Neural cell (in vitro differentiated cells): ENCODE measurements around the gene TMEM131. TPM values are rescaled to one million over a fixed set of nuclear protein-coding genes. Genes with fewer than 3 reads are reported as not detected.

ENCODE experiments used
- H2AFZ ChIP-seq: fragments of 200-600, 300-800 bp; sonication (generic), shearing (Covaris generic); 2 replicates; pipeline ENCODE4 v1.6.0; 2014; ENCODE audit warnings: low read depth, mild to moderate bottlenecking, antibody characterized with exemption, low read length, moderate library complexity
- H3F3A ChIP-seq: fragments of 200-600 bp; shearing (Covaris generic); 2 replicates; pipeline ENCODE4 v1.6.1; 2016; ENCODE audit warnings: mild to moderate bottlenecking, moderate library complexity, mixed read lengths, antibody characterized with exemption, low read length; ENCODE audit not compliant: insufficient read depth, poor library complexity, severe bottlenecking
- H3K27ac ChIP-seq: fragments of 200-600, 300-800 bp; sonication (generic), shearing (Covaris generic); 2 replicates; pipeline ENCODE4 v1.5.1; 2014; ENCODE audit warnings: mild to moderate bottlenecking, low read length, moderate library complexity
- H3K27me3 ChIP-seq: fragments of 300-800, 200-600 bp; sonication (generic), shearing (Covaris generic); 2 replicates; pipeline ENCODE4 v1.6.0; 2014; ENCODE audit warnings: mild to moderate bottlenecking, low read depth, low read length, moderate library complexity; ENCODE audit not compliant: insufficient read depth
- H3K36me3 ChIP-seq: fragments of 300-800, 200-600 bp; sonication (generic), shearing (Covaris generic); 2 replicates; pipeline ENCODE4 v1.5.1; 2014; ENCODE audit warnings: mild to moderate bottlenecking, antibody characterized with exemption, low read length, moderate library complexity; ENCODE audit not compliant: insufficient read depth
- H3K4me2 ChIP-seq: fragments of 300-800, 200-600 bp; sonication (generic), shearing (Covaris generic); 2 replicates; pipeline ENCODE4 v1.6.0; 2014; ENCODE audit warnings: mild to moderate bottlenecking, low read length
- H3K4me3 ChIP-seq: fragments of 300-800, 200-600 bp; sonication (generic), shearing (Covaris generic); 2 replicates; pipeline ENCODE4 v1.5.1; 2014; ENCODE audit warnings: mild to moderate bottlenecking, low read length, moderate library complexity
- H3K79me2 ChIP-seq: fragments of 200-600 bp; shearing (Covaris generic); replicated peaks from 2 replicates; pipeline ENCODE4 v1.6.0; 2014; ENCODE audit warnings: mild to moderate bottlenecking, low read length, moderate library complexity; ENCODE audit not compliant: insufficient read depth
- H3K9ac ChIP-seq: fragments of 300-800, 200-600 bp; sonication (generic), shearing (Covaris generic); 2 replicates; pipeline ENCODE4 v1.6.1; 2016; ENCODE audit warnings: mild to moderate bottlenecking, low read length, mixed read lengths
- H3K9me2 ChIP-seq: fragments of 200-600 bp; shearing (Covaris generic); 2 replicates; pipeline ENCODE4 v1.6.1; 2016; ENCODE audit warnings: mild to moderate bottlenecking, low read length, mixed read lengths; ENCODE audit not compliant: insufficient read depth
- H3K9me3 ChIP-seq: fragments of 200-600, 300-800 bp; sonication (generic), shearing (Covaris generic); 2 replicates; pipeline ENCODE4 v1.6.1; 2016; ENCODE audit warnings: mild to moderate bottlenecking, mixed run types, low read length, moderate library complexity, mixed read lengths
- H4K20me1 ChIP-seq: fragments of 200-600 bp; shearing (Covaris generic); 2 replicates; pipeline ENCODE4 v1.6.1; 2016; ENCODE audit warnings: mild to moderate bottlenecking, mixed run types; ENCODE audit not compliant: insufficient read depth
- CTCF ChIP-seq: fragments of 450-650 bp; IDR thresholded peaks from 2 replicates; pipeline ENCODE4 v1.5.1; 2014; ENCODE audit warnings: antibody characterized with exemption, mild to moderate bottlenecking, moderate library complexity; ENCODE audit not compliant: poor library complexity, severe bottlenecking
- EP300 ChIP-seq: fragments of 450-650 bp; conservative IDR thresholded peaks from 2 replicates; pipeline ENCODE4 v1.6.1; 2014; ENCODE audit warnings: antibody characterized with exemption, mild to moderate bottlenecking, moderate library complexity; ENCODE audit not compliant: poor library complexity, severe bottlenecking
- EZH2 ChIP-seq: fragments of 200-600, 300-800 bp; shearing (Covaris generic), sonication (generic); IDR thresholded peaks from 2 replicates; pipeline ENCODE4 v1.6.1; 2014; ENCODE audit warnings: antibody characterized with exemption, low read length, borderline replicate concordance, mild to moderate bottlenecking; ENCODE audit not compliant: insufficient read depth, poor library complexity, severe bottlenecking
- MXI1 ChIP-seq: fragments of 450-650 bp; conservative IDR thresholded peaks from 2 replicates; pipeline ENCODE4 v1.6.1; 2014; ENCODE audit warnings: antibody characterized with exemption, mild to moderate bottlenecking; ENCODE audit not compliant: poor library complexity, severe bottlenecking
- POLR2AphosphoS5 ChIP-seq: IDR thresholded peaks from 2 replicates; pipeline ENCODE4 v1.6.1; 2012
- RAD21 ChIP-seq: fragments of 450-650 bp; conservative IDR thresholded peaks from 2 replicates; pipeline ENCODE4 v1.6.1; 2014; ENCODE audit warnings: antibody characterized with exemption, mild to moderate bottlenecking, moderate library complexity
- REST ChIP-seq: IDR thresholded peaks from 2 replicates; pipeline ENCODE4 v1.6.1; 2012; ENCODE audit warnings: borderline replicate concordance
- SMC3 ChIP-seq: fragments of 450-650 bp; conservative IDR thresholded peaks from 2 replicates; pipeline ENCODE4 v1.6.1; 2014; ENCODE audit warnings: antibody characterized with exemption, mild to moderate bottlenecking, moderate library complexity; ENCODE audit not compliant: poor library complexity
- TAF1 ChIP-seq: IDR thresholded peaks from 2 replicates; pipeline ENCODE4 v1.6.1; 2012; ENCODE audit warnings: low read depth
- polyA plus RNA-seq: library from polyadenylated mRNA; depleted of rRNA; stranded (reverse); fragments of >200 nt; gene quantifications from 2 replicates; pipeline ENCODE4 v1.2.3, GENCODE V29; 2014

Gene TMEM131
- polyA plus RNA-seq, 1 donor from 2014 or later: 9.6 TPM

GRCh38 chr2:97905294-97905693, 90.5 kb downstream of the TMEM131 start:
- H3K36me3 ChIP-seq: no peaks in the 10 kb centered on the region
- TF ChIP-seq REST (no peak), RAD21 (no peak), POLR2AphosphoS5 (no peak), MXI1 (no peak), SMC3 (no peak), CTCF (no peak), TAF1 (no peak), EZH2 (no peak), EP300 (no peak)
- no peaks in the 10 kb centered on the region for H3K9me2 ChIP-seq
- H3K9me3 ChIP-seq: no peaks in the 10 kb centered on the region
- no peak overlapping the region for H3K4me3 ChIP-seq
- peaks cover 4% of the 10 kb centered on the region for H3K79me2 ChIP-seq
- H2AFZ ChIP-seq: no peak overlapping the region
- H3K9ac ChIP-seq: no peak overlapping the region
- H3K27me3 ChIP-seq: no peaks in the 10 kb centered on the region
- H3F3A ChIP-seq: no peaks in the 10 kb centered on the region
- no peak overlapping the region for H3K27ac ChIP-seq
- H3K4me2 ChIP-seq: no peak overlapping the region
- no peaks in the 10 kb centered on the region for H4K20me1 ChIP-seq

- Histone ChIP-seq H3K9me3 (no peaks in the 10 kb centered on the region), H3K27me3 (no peaks in the 10 kb centered on the region), H3K9ac (no peak overlapping the region), H3K36me3 (no peaks in the 10 kb centered on the region), H3K9me2 (no peaks in the 10 kb centered on the region), H3K79me2 (no peaks in the 10 kb centered on the region), H3K4me2 (no peak overlapping the region), H3F3A (no peaks in the 10 kb centered on the region), H3K4me3 (no peak overlapping the region), H2AFZ (no peak overlapping the region), H3K27ac (no peak overlapping the region), H4K20me1 (no peaks in the 10 kb centered on the region)
- no peak for TF ChIP-seq REST
- no peak for TF ChIP-seq CTCF
- no peak for TF ChIP-seq POLR2AphosphoS5
- no peak for TF ChIP-seq MXI1
- TF ChIP-seq EZH2: no peak
- no peak for TF ChIP-seq TAF1
- TF ChIP-seq RAD21: no peak
These were observed 93.9 kb downstream of the TMEM131 start for GRCh38 chr2:97901862-97902261.
